Epithelial cell of proximal tubule (primary cell): ENCODE data around the gene LRRTM3. TPM values are rescaled to one million over a fixed set of nuclear protein-coding genes. Genes with fewer than 3 reads are reported as not detected.

ENCODE experiments used
- DNase-seq: peaks from one replicate; pipeline ENCODE4 v3.0.0-alpha.2; 2011; ENCODE audit warnings: low read depth
- H3K4me3 ChIP-seq: 2 replicates; pipeline ENCODE4 v1.5.1; 2011; ENCODE audit warnings: low read depth, mild to moderate bottlenecking, low read length
- total RNA-seq: library from RNA; depleted of rRNA; stranded (reverse); fragments of >200 nt; gene quantifications from 2 replicates; pipeline ENCODE4 v1.2.3, GENCODE V29; 2015
- TF ChIP-seq, protein P1 (sequence below): conservative IDR thresholded peaks from 2 replicates; pipeline ENCODE4 v1.5.1; 2012; ENCODE audit warnings: low read depth, mild to moderate bottlenecking, low read length

Gene LRRTM3
- total RNA-seq, 1 donor from 2014 or later = 0.06 TPM

DNA sequence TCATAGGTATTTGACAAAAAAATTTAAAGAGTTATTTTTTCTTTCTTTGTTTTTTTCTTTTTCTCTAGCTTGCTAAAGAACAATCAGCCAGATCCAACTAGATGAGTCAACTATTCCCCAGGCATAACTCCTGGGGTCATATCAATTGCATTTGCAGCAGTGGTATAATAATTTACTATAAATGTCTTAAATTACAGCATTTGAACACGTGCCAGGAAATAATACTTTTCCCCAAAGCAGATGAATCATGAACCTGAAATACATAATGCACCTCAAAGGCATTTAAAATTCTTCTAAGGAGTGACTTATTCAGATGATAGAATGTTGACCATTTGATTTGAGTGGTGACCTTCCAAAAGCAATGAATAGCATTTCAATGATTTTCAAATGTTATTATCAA, 190.1 kb downstream of the LRRTM3 start:
- H3K4me3 ChIP-seq = no peak overlapping the region
- DNase-seq = no peak

DNA sequence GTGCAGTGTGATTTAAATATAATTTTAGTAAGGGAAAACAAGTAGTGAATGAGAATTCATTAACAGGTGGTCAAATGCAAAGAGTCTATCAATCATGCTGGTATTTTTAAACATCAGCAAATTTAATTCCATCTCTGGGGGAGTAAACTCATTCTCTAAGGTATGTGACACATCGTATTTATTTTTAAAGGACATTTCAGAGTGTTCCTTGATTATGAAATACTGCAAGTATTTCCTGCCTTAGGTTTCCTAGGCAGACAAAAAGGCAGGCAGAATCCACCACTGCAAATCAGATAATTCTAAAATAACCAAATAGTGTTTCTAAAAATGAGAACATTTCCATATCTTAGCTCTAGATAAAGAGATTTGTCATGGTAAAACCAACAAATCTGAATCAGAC, 193.8 kb downstream of the LRRTM3 start:
- no peak overlapping the region for H3K4me3 ChIP-seq
- no peak for DNase-seq
- TF ChIP-seq, protein P1, sequence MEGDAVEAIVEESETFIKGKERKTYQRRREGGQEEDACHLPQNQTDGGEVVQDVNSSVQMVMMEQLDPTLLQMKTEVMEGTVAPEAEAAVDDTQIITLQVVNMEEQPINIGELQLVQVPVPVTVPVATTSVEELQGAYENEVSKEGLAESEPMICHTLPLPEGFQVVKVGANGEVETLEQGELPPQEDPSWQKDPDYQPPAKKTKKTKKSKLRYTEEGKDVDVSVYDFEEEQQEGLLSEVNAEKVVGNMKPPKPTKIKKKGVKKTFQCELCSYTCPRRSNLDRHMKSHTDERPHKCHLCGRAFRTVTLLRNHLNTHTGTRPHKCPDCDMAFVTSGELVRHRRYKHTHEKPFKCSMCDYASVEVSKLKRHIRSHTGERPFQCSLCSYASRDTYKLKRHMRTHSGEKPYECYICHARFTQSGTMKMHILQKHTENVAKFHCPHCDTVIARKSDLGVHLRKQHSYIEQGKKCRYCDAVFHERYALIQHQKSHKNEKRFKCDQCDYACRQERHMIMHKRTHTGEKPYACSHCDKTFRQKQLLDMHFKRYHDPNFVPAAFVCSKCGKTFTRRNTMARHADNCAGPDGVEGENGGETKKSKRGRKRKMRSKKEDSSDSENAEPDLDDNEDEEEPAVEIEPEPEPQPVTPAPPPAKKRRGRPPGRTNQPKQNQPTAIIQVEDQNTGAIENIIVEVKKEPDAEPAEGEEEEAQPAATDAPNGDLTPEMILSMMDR = no peak

More for the DNA sequence above, 190.1 kb downstream of the LRRTM3 start:
- TF ChIP-seq, protein P1 = no peak

DNA sequence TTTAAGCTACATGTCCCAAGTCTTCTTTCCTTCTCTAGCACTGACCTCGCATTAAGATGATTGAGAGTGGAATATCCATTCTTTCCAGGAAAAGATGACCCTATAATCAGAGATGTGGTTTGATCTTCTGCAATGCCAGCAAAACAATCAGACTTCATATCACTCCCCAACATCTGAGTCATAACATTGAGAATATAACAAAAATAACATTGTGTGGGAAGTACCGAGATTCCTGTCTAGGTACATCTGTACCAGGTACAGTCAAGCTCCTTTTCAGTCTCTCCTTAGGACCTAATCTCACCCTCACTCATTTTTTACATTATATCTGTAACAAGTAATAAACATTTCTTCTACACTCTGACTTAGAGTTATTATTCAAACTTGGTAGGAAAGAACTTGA, 201.6 kb downstream of the LRRTM3 start:
- H3K4me3 ChIP-seq = no peak overlapping the region
- TF ChIP-seq, protein P1 = no peak
- no peak for DNase-seq

DNA sequence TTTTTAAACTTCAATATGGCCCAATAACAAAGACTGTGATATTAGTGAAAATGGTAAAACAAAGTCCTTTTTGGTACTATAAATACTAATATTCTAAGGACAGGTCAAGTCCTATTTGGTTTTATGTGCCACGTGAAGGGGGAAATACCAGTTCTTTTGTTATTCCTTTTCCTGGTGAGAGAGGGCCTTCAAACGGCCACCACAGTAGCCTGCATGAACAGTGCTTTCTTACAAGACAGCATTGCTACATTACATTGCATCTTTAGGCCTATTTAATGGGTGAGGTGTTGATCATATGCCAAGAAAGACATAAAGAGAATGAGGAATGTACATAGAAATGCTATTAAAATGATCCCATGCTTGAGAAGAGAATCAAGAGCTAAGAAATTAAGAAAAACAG, 214.8 kb downstream of the LRRTM3 start:
- TF ChIP-seq, protein P1 = no peak
- no peak overlapping the region for H3K4me3 ChIP-seq
- DNase-seq = no peak

DNA sequence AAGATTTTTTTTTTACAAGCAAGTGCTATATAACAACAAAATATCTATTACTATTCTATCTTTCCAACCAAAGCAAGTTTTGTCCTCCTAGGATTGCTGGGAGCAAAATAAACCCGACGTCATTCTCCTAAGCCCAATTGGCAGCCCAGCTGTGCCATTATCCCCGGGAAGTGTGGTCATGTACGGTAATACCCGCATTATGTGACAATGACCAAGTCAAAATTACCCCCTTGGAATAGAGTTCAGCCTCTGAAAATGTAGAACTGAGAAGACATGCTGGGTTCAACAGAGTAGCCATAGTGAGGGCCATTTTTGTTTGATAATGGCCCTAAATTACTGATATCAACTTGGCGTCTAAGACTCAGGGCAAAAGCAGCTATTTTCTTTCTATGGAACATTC, 215.5 kb downstream of the LRRTM3 start:
- TF ChIP-seq, protein P1 = no peak
- H3K4me3 ChIP-seq = no peak overlapping the region
- DNase-seq = no peak

DNA sequence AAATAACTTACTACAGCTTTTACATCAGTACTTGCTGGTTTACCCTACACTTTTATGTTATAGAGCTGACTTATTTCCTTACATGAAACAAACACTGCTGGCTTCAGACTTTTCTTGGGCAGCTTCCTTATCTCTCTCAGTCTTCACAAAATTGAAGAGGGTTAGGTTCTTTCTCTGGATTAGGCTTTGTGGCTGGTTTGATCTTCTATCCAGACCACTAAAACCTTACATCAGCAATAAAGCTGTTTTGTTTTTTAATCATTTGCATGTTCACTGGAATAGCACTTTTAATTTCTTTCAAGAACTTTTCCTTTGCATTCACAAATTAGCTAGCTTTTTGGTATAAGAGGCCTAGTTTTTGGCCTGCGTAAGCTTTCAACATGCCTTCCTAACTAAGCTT, 218.7 kb downstream of the LRRTM3 start:
- H3K4me3 ChIP-seq = no peak overlapping the region
- TF ChIP-seq, protein P1 = no peak
- no peak for DNase-seq
